IMR-90 (cell line): ENCODE results near the gene ASTN2. TPM values are rescaled to one million over a fixed set of nuclear protein-coding genes. Genes with fewer than 3 reads are reported as not detected.
"Not testable (repeated sequence)": the region's sequence is repeated elsewhere in the genome, so short reads cannot be mapped to it uniquely, and the experiment has no call there.

ENCODE experiments used
- ATAC-seq: fragments of 200-7000 bp; cut with Tn5 transposase; 2 replicates; pipeline ENCODE4 v1.9.1; 2020; ENCODE audit warnings: low read depth, mild to moderate bottlenecking, moderate library complexity
- BruUV-seq: library from RNA; stranded (reverse); fragments of 400-500 nt; replicated peaks from 2 replicates; lab custom pipeline; 2021; lab: Mats Ljungman, UMichigan
- CTCF ChIA-PET: fragments of 300-600 bp; formaldehyde crosslinking; extraction: SDS; loops from one replicate; lab custom pipeline; 2021; ENCODE audit warnings: antibody characterized with exemption; lab: Yijun Ruan, JAX
- POLR2A ChIA-PET: fragments of 300-600 bp; sonication (Branson Sonifier 250); formaldehyde crosslinking; loops from one replicate; lab custom pipeline; 2022; ENCODE audit warnings: antibody characterized with exemption; ENCODE audit not compliant: unreplicated experiment; lab: Charles Lee
- DNase-seq: peaks from one replicate; pipeline ENCODE4 v3.0.0; 2013
- H2AFZ ChIP-seq: replicated peaks from 2 replicates; pipeline ENCODE3; 2013; ENCODE audit warnings: low read length, mild to moderate bottlenecking; ENCODE audit not compliant: poor library complexity
- H2AK5ac ChIP-seq: 2 replicates; pipeline ENCODE4 v1.6.1; 2013; ENCODE audit warnings: low read depth, low read length, inconsistent platforms
- H2AK9ac ChIP-seq: replicated peaks from 2 replicates; pipeline ENCODE3; 2013; ENCODE audit warnings: mild to moderate bottlenecking, low read depth, low read length, moderate library complexity; ENCODE audit not compliant: poor library complexity
- H2BK120ac ChIP-seq: 2 replicates; pipeline ENCODE4 v1.6.1; 2013; ENCODE audit warnings: low read depth, low read length, inconsistent platforms
- H2BK15ac ChIP-seq: 3 replicates; pipeline ENCODE4 v1.6.1; 2013; ENCODE audit warnings: low read depth, low read length, inconsistent platforms
- H2BK20ac ChIP-seq: 2 replicates; pipeline ENCODE4 v1.6.1; 2013; ENCODE audit warnings: low read depth, mild to moderate bottlenecking, inconsistent platforms, low read length, moderate library complexity
- H2BK5ac ChIP-seq: 2 replicates; pipeline ENCODE4 v1.6.1; 2013; ENCODE audit warnings: mild to moderate bottlenecking, low read depth, low read length, inconsistent platforms; ENCODE audit not compliant: poor library complexity, severe bottlenecking
- H3K14ac ChIP-seq: replicated peaks from 2 replicates; pipeline ENCODE4 v1.6.1; 2013; ENCODE audit warnings: low read depth, low read length, inconsistent platforms
- H3K18ac ChIP-seq: 2 replicates; pipeline ENCODE4 v1.6.1; 2013; ENCODE audit warnings: low read depth, low read length, control low read depth
- H3K23ac ChIP-seq: 2 replicates; pipeline ENCODE4 v1.6.1; 2013; ENCODE audit warnings: low read depth, low read length, inconsistent platforms
- H3K27ac ChIP-seq: 2 replicates; pipeline ENCODE4 v1.5.1; 2013; ENCODE audit warnings: mild to moderate bottlenecking, control low read depth, low read length; ENCODE audit not compliant: insufficient read depth
- H3K27me3 ChIP-seq: 2 replicates; pipeline ENCODE4 v1.6.1; 2013; ENCODE audit warnings: low read length; ENCODE audit not compliant: control insufficient read depth, insufficient read depth
- H3K36me3 ChIP-seq: 2 replicates; pipeline ENCODE4 v1.6.1; 2013; ENCODE audit warnings: low read length, mixed read lengths; ENCODE audit not compliant: control insufficient read depth, insufficient read depth
- H3K4ac ChIP-seq: 2 replicates; pipeline ENCODE4 v1.6.1; 2013; ENCODE audit warnings: low read depth, low read length, inconsistent platforms
- H3K4me1 ChIP-seq: 2 replicates; pipeline ENCODE4 v1.6.1; 2013; ENCODE audit warnings: low read length, mixed read lengths; ENCODE audit not compliant: control insufficient read depth, insufficient read depth
- H3K4me2 ChIP-seq: 2 replicates; pipeline ENCODE4 v1.6.1; 2013; ENCODE audit warnings: low read depth, mild to moderate bottlenecking, control low read depth, low read length, moderate library complexity
- H3K4me3 ChIP-seq: 2 replicates; pipeline ENCODE4 v1.5.1; 2013; ENCODE audit warnings: low read depth, mild to moderate bottlenecking, control low read depth, low read length, moderate library complexity; ENCODE audit not compliant: insufficient read depth
- H3K56ac ChIP-seq: 2 replicates; pipeline ENCODE4 v1.6.1; 2013; ENCODE audit warnings: low read length, inconsistent platforms; ENCODE audit not compliant: insufficient read depth; ENCODE audit errors: extremely low read depth
- H3K79me1 ChIP-seq, 2 experiments: 2 replicates each; pipeline ENCODE4 v1.6.1; 2013; ENCODE audit warnings: low read length in 2 of 2, inconsistent platforms in 1 of 2, low read depth in 1 of 2
- H3K9ac ChIP-seq: 2 replicates; pipeline ENCODE4 v1.6.1; 2013; ENCODE audit warnings: low read depth, low read length, control low read depth
- H3K9me1 ChIP-seq: 2 replicates; pipeline ENCODE4 v1.6.1; 2013; ENCODE audit warnings: low read length, inconsistent platforms; ENCODE audit not compliant: insufficient read depth
- H3K9me3 ChIP-seq: 2 replicates; pipeline ENCODE4 v1.6.1; 2013; ENCODE audit warnings: low read length; ENCODE audit not compliant: control insufficient read depth, insufficient read depth
- H4K20me1 ChIP-seq: 2 replicates; pipeline ENCODE4 v1.6.1; 2013; ENCODE audit warnings: low read length, inconsistent platforms; ENCODE audit not compliant: insufficient read depth
- H4K5ac ChIP-seq: 2 replicates; pipeline ENCODE4 v1.6.1; 2013; ENCODE audit warnings: mild to moderate bottlenecking, low read depth, low read length, control low read depth
- H4K8ac ChIP-seq, 2 experiments: 2 replicates each; pipeline ENCODE4 v1.6.1; 2013; ENCODE audit warnings: low read depth in 2 of 2, low read length in 2 of 2, control low read depth in 1 of 2, inconsistent platforms in 1 of 2
- H4K91ac ChIP-seq: 2 replicates; pipeline ENCODE4 v1.6.1; 2013; ENCODE audit warnings: low read depth, low read length, inconsistent platforms; ENCODE audit not compliant: insufficient read depth
- CEBPB ChIP-seq: IDR thresholded peaks from 2 replicates; pipeline ENCODE4 v1.6.1; 2012; ENCODE audit warnings: low read depth, low read length, improper control_type of control experiment
- MAZ ChIP-seq: IDR thresholded peaks from 2 replicates; pipeline ENCODE4 v1.6.1; 2012; ENCODE audit warnings: low read depth, mild to moderate bottlenecking, low read length, improper control_type of control experiment, moderate library complexity, borderline replicate concordance
- MXI1 ChIP-seq: IDR thresholded peaks from 2 replicates; pipeline ENCODE4 v1.6.1; 2012; ENCODE audit warnings: low read depth, mild to moderate bottlenecking, low read length, moderate library complexity, borderline replicate concordance
- POLR2A ChIP-seq: IDR thresholded peaks from 2 replicates; pipeline ENCODE4 v1.6.1; 2012; ENCODE audit warnings: mild to moderate bottlenecking, low read depth, low read length
- RAD21 ChIP-seq: IDR thresholded peaks from 2 replicates; pipeline ENCODE4 v1.6.1; 2012; ENCODE audit warnings: low read length, improper control_type of control experiment
- RCOR1 ChIP-seq: IDR thresholded peaks from 2 replicates; pipeline ENCODE4 v1.6.1; 2012; ENCODE audit warnings: mild to moderate bottlenecking, low read length, improper control_type of control experiment; ENCODE audit not compliant: insufficient replicate concordance
- SMC3 ChIP-seq: fragments of 150-350 bp; IDR thresholded peaks from 2 replicates; pipeline ENCODE4 v1.6.1; 2016; ENCODE audit warnings: low read depth, mild to moderate bottlenecking, antibody characterized with exemption, low read length, moderate library complexity
- whole genome bisulfite sequencing, 2 experiments: methylation state at CpG; one replicate each; pipeline versions ENCODE4 v1.1.5 to v1.1.7; 2013; ENCODE audit warnings: missing lambda C conversion rate in 2 of 2; ENCODE audit not compliant: insufficient read length in 1 of 2; ENCODE audit errors: extremely low coverage in 2 of 2; 5-methylcytosine and 5-hydroxymethylcytosine counted together
- dilution Hi-C: fragments of 300-500 bp; cut with HindIII; formaldehyde crosslinking; loops from one replicate; pipeline ENCODE4 v1.14.3; 2018; ENCODE audit warnings: low sequenced_read_pairs; ENCODE audit not compliant: unreplicated experiment
- in situ Hi-C: fragments of 300-500 bp; cut with MboI; formaldehyde crosslinking; loops from 3 replicates; pipeline ENCODE4 v1.14.3; 2019; ENCODE audit warnings: low sequenced_read_pairs, inconsistent platforms, mixed read lengths
- intact Hi-C: fragments of 100-400 bp; cut with micrococcal nuclease; formaldehyde crosslinking; loops from 2 replicates; pipeline ENCODE4 v1.10.0; 2022
- polyA plus RNA-seq, 3 experiments: library from polyadenylated mRNA; depleted of rRNA; stranded (reverse); fragments of >200 nt; gene quantifications; 2 replicates each; pipeline ENCODE4 v1.2.3, GENCODE V29; 2012; ENCODE audit warnings: low replicate concordance in 1 of 3
- total RNA-seq: library from RNA; depleted of rRNA; stranded (reverse); fragments of >200 nt; gene quantifications from 2 replicates; pipeline ENCODE4 v1.2.3, GENCODE V29; 2012
- TF ChIP-seq, protein P1 (sequence below): fragments of 150-350 bp; IDR thresholded peaks from 2 replicates; pipeline ENCODE4 v1.6.1; 2016; ENCODE audit warnings: low read depth, mild to moderate bottlenecking, low read length, moderate library complexity, borderline replicate concordance

The ASTN2 gene
- total and polyA plus RNA-seq, 2 of the 4 experiments (the other 2 are of a cell fraction): 3.8 to 6.8 TPM

DNA sequence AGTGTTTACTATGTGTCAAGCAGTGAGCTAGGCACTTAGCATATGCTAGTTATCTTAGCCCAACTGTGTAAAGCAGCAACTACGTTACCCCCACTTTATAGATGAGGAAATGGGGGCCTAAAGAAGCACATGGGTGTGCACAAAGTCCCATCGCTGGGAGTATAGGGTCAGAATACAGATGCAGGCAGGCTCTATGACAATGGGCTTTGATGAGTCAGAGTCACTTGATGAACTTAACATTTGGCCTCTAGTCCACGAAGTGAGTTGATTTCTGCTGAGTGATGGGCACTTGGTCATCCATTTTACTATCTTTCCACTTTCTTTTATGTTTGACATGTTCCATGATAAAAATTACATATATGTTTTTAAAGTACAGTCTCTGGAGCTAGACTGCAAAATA lies 523.4 kb downstream of the ASTN2 start:
- ATAC-seq: no peak
- Histone ChIP-seq H3K4ac (no peak overlapping the region), H3K9me3 (no peaks in the 10 kb centered on the region), H3K36me3 (no peaks in the 10 kb centered on the region), H4K5ac (no peak overlapping the region), H3K27me3 (peaks cover 2% of the 10 kb centered on the region; the same call in 1 of the 2 replicates), H3K56ac (no peak overlapping the region), H4K8ac (no peak overlapping the region), H2BK15ac (no peak overlapping the region), H4K91ac (no peak overlapping the region), H3K4me2 (no peak overlapping the region), H4K20me1 (no peaks in the 10 kb centered on the region), H3K9ac (no peak overlapping the region), H3K14ac (no peak overlapping the region), H3K4me3 (no peak overlapping the region), H3K18ac (no peak overlapping the region), H3K23ac (no peak overlapping the region), H2AFZ (no peak overlapping the region), H2BK120ac (no peak overlapping the region), H3K4me1 (no peaks in the 10 kb centered on the region), H3K27ac (no peak overlapping the region), H2BK20ac (no peak overlapping the region), H2AK5ac (no peak overlapping the region), H2BK5ac (no peak overlapping the region), H2AK9ac (no peak overlapping the region), H3K79me1 (no peaks in the 10 kb centered on the region), H3K9me1 (no peaks in the 10 kb centered on the region)
- dilution Hi-C loops: no loop called here
- intact Hi-C loops: no loop called here
- POLR2A ChIA-PET: no interaction called here
- in situ Hi-C loops: no loop called here
- WGBS, 2 experiments: no CpG with 5 or more reads among the region's 3 CpGs
- no peak for DNase-seq
- TF ChIP-seq RAD21: no peak
- no peak for TF ChIP-seq MAZ
- TF ChIP-seq POLR2A: no peak
- TF ChIP-seq CEBPB: no peak
- TF ChIP-seq MXI1: no peak
- no peak for TF ChIP-seq SMC3
- TF ChIP-seq, protein P1, sequence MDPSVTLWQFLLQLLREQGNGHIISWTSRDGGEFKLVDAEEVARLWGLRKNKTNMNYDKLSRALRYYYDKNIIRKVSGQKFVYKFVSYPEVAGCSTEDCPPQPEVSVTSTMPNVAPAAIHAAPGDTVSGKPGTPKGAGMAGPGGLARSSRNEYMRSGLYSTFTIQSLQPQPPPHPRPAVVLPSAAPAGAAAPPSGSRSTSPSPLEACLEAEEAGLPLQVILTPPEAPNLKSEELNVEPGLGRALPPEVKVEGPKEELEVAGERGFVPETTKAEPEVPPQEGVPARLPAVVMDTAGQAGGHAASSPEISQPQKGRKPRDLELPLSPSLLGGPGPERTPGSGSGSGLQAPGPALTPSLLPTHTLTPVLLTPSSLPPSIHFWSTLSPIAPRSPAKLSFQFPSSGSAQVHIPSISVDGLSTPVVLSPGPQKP: no peak
- no peak for TF ChIP-seq RCOR1
- CTCF ChIA-PET: no interaction called here
- BruUV-seq: no TSS peak

DNA sequence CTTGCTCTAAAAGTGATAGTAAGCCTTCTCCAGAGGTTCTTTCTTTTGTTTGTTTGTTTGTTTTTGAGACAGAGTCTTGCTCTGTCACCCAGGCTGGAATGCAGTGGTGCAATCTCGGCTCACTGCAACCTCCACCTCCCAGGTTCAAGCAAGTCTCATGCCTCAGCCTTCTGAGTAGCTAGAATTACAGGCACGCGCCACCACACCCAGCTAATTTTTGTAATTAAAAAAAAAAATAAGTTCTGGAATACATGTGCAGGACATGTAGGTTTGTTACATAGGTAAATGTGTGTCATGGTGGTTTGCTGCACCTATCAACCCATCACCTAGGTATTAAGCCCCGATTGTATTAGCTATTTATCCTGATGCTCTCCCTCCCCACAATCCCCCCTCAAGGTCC lies 526.4 kb downstream of the ASTN2 start:
- H3K23ac ChIP-seq, H3K4me2 ChIP-seq, H3K9ac ChIP-seq, H3K4me1 ChIP-seq, BruUV-seq, H3K9me3 ChIP-seq, H3K27me3 ChIP-seq, in situ Hi-C loops, H3K36me3 ChIP-seq, H4K5ac ChIP-seq, DNase-seq, H3K27ac ChIP-seq, H2BK15ac ChIP-seq, ATAC-seq, H3K79me1 ChIP-seq, POLR2A ChIA-PET, dilution Hi-C loops, intact Hi-C loops, H3K9me1 ChIP-seq, H3K4me3 ChIP-seq, H2AK9ac ChIP-seq, H2BK5ac ChIP-seq, H4K8ac ChIP-seq, H3K14ac ChIP-seq, H2BK120ac ChIP-seq, H3K4ac ChIP-seq, H3K18ac ChIP-seq, H2AK5ac ChIP-seq, H4K20me1 ChIP-seq, H3K56ac ChIP-seq, H4K91ac ChIP-seq, H2BK20ac ChIP-seq, H2AFZ ChIP-seq, CTCF ChIA-PET: not testable (repeated sequence)
- WGBS, 2 experiments: no CpG with 5 or more reads among the region's 4 CpGs
